Vagina (tissue), 2 donors: Measurements from ENCODE around the gene OR10T2.

Experiments used
- CTCF ChIP-seq, 3 experiments: fragments of 450-650 bp in 2 of 3; fragments of 200-600 bp in 1 of 3; sonication (generic) in 1 of 3; IDR thresholded peaks; one replicate each; pipeline ENCODE4 v1.5.1; 2017 to 2019; ENCODE audit warnings: antibody characterized with exemption in 3 of 3, mild to moderate bottlenecking in 2 of 3, moderate library complexity in 2 of 3
- POLR2A ChIP-seq, 2 donors: fragments of 450-650 bp; IDR thresholded peaks; one replicate each; pipeline ENCODE4 v1.6.1; 2017; ENCODE audit warnings: antibody characterized with exemption in 2 of 2, mild to moderate bottlenecking in 2 of 2, moderate library complexity in 2 of 2
- POLR2AphosphoS5 ChIP-seq, 2 donors: sonication (generic); formaldehyde crosslinking; IDR thresholded peaks; one replicate each; pipeline ENCODE4 v1.9.0; 2017; ENCODE audit warnings: antibody characterized with exemption in 2 of 2, mild to moderate bottlenecking in 2 of 2, low read depth in 1 of 2; ENCODE audit not compliant: insufficient read depth in 1 of 2

GRCh38 chr1:158354255-158354654 is 45.0 kb downstream of the OR10T2 start:
- TF ChIP-seq POLR2A (IDR thresholded peaks at IDR 0.05) (no peak), POLR2AphosphoS5 (IDR thresholded peaks at IDR 0.05; ENCODE audit: insufficient read depth in 1 of 2, low read depth in 1 of 2) (no peak), CTCF (IDR thresholded peaks at IDR 0.05) (no peak)
